Smooth muscle cell (in vitro differentiated cells): Measurements from ENCODE around the gene ATG2A. TPM values are rescaled to one million over a fixed set of nuclear protein-coding genes. Genes with fewer than 3 reads are reported as not detected.

ENCODE experiments used
- DNase-seq: peaks from one replicate; lab custom pipeline; 2025; ENCODE audit not compliant: unreplicated experiment; lab: John Stamatoyannopoulos, UW
- H2AFZ ChIP-seq: fragments of 200-600 bp; sonication (generic); 2 replicates; pipeline ENCODE4 v1.6.0; 2016; ENCODE audit warnings: antibody characterized with exemption, low read depth, mild to moderate bottlenecking
- H3F3A ChIP-seq: fragments of 200-600 bp; sonication (generic); 2 replicates; pipeline ENCODE4 v1.6.0; 2017; ENCODE audit warnings: antibody characterized with exemption, low read depth
- H3K27ac ChIP-seq: fragments of 200-600 bp; sonication (generic); 2 replicates; pipeline ENCODE4 v1.5.1; 2016; ENCODE audit warnings: low read depth, mild to moderate bottlenecking
- H3K27me3 ChIP-seq: fragments of 200-600 bp; sonication (generic); 2 replicates; pipeline ENCODE4 v1.6.1; 2016; ENCODE audit warnings: low read depth, mild to moderate bottlenecking
- H3K36me3 ChIP-seq: fragments of 200-600 bp; sonication (generic); 2 replicates; pipeline ENCODE4 v1.5.1; 2016; ENCODE audit warnings: low read depth
- H3K4me1 ChIP-seq: fragments of 200-600 bp; sonication (generic); 2 replicates; pipeline ENCODE4 v1.5.1; 2016; ENCODE audit warnings: low read depth
- H3K4me2 ChIP-seq: fragments of 200-600 bp; sonication (generic); 2 replicates; pipeline ENCODE4 v1.6.0; 2016; ENCODE audit warnings: mild to moderate bottlenecking
- H3K4me3 ChIP-seq: fragments of 200-600 bp; sonication (generic); 2 replicates; pipeline ENCODE4 v1.5.1; 2016; ENCODE audit warnings: mild to moderate bottlenecking
- H3K79me2 ChIP-seq: fragments of 200-600 bp; sonication (generic); 2 replicates; pipeline ENCODE4 v1.6.0; 2016; ENCODE audit warnings: low read depth, mild to moderate bottlenecking
- H3K9ac ChIP-seq: fragments of 200-600 bp; sonication (generic); 2 replicates; pipeline ENCODE4 v1.6.0; 2016; ENCODE audit warnings: low read depth
- H3K9me3 ChIP-seq: fragments of 200-600 bp; sonication (generic); replicated peaks from 2 replicates; pipeline ENCODE4 v1.5.1; 2016; ENCODE audit warnings: low read depth
- H4K20me1 ChIP-seq: fragments of 200-600 bp; sonication (generic); 2 replicates; pipeline ENCODE4 v1.6.0; 2016; ENCODE audit warnings: low read depth
- WGBS: methylation state at CpG from one replicate; pipeline ENCODE4 v1.1.7; 2016; ENCODE audit warnings: low lambda C conversion rate; 5-methylcytosine and 5-hydroxymethylcytosine counted together
- polyA plus RNA-seq: library from polyadenylated mRNA; unstranded; fragments of >200 nt; fragmentation: Nextera tagmentation; extraction: Ambion mirVana; gene quantifications from 2 replicates; pipeline ENCODE4 v1.2.1, GENCODE V29; 2016
- total RNA-seq: library from RNA; depleted of rRNA; stranded (reverse); fragments of >200 nt; gene quantifications from 2 replicates; pipeline ENCODE4 v1.2.3, GENCODE V29; 2014
- TF ChIP-seq, protein P1 (sequence below): fragments of 200-600 bp; sonication (generic); IDR thresholded peaks from 2 replicates; pipeline ENCODE4 v1.5.1; 2017; ENCODE audit warnings: borderline replicate concordance, mild to moderate bottlenecking, antibody characterized with exemption; ENCODE audit not compliant: insufficient read depth, poor library complexity, severe bottlenecking

The ATG2A gene
- total and polyA plus RNA-seq, 2 experiments from 2014 or later = 4.9 to 6.2 TPM

DNA sequence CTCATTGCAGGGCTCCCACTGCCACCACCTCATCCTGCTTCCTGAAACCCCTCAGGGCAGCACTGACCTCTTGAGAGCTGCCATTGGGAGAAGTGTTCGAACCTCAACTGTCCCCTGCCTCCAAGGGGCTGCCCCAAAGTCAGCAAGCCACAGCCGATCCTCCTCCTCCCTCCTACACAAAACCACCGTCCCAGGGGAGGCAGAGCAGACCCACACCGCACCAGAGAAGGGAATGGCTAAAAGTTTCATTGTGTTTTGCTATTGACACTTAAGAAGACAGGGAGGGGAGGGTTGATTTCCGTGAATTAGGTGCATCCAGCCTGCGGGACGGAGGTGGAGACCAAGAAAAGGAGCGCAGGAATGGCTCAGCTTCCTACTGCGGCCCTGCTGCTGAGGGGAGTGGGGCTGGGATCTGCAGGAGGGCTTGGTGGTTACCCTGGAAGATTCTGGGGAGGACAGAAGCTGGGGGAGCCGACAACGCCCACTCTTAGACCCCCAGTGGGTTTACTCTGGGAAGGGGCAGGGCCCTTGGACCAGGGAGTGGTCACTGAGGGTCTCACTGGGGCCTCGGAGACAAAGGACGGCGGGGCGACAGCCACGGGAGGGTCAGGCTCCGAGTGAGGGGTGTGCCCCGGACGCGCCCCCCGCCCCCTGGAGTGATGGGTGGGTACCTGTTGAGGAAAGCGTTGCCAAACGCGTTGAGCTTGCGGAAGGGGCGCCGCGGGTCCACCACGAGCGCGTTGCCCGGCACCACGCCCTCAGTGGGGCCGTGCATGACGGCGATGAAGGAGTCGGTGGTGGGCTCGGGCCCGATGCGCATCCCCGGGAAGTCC lies 39.4 kb downstream of the ATG2A start:
- DNase-seq = no peak
- no peaks in the 10 kb centered on the region for H3K27me3 ChIP-seq
- no peaks in the 10 kb centered on the region for H3K36me3 ChIP-seq
- H3K9ac ChIP-seq = peak overlapping the region; percentile 85
- H3F3A ChIP-seq = peaks cover 4% of the 10 kb centered on the region
- H3K4me3 ChIP-seq = peak overlapping the region; percentile 83
- H3K4me1 ChIP-seq = peaks cover 16% of the 10 kb centered on the region
- H3K4me2 ChIP-seq = peak overlapping the region; percentile 99
- H4K20me1 ChIP-seq = peaks cover 47% of the 10 kb centered on the region
- H3K27ac ChIP-seq = peak overlapping the region; percentile 70
- TF ChIP-seq, protein P1, sequence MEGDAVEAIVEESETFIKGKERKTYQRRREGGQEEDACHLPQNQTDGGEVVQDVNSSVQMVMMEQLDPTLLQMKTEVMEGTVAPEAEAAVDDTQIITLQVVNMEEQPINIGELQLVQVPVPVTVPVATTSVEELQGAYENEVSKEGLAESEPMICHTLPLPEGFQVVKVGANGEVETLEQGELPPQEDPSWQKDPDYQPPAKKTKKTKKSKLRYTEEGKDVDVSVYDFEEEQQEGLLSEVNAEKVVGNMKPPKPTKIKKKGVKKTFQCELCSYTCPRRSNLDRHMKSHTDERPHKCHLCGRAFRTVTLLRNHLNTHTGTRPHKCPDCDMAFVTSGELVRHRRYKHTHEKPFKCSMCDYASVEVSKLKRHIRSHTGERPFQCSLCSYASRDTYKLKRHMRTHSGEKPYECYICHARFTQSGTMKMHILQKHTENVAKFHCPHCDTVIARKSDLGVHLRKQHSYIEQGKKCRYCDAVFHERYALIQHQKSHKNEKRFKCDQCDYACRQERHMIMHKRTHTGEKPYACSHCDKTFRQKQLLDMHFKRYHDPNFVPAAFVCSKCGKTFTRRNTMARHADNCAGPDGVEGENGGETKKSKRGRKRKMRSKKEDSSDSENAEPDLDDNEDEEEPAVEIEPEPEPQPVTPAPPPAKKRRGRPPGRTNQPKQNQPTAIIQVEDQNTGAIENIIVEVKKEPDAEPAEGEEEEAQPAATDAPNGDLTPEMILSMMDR = no peak
- 1% methylated on average over 40 of the region's 41 CpGs for WGBS
- no peak overlapping the region for H2AFZ ChIP-seq
- no peaks in the 10 kb centered on the region for H3K9me3 ChIP-seq
- peaks cover 54% of the 10 kb centered on the region for H3K79me2 ChIP-seq

DNA sequence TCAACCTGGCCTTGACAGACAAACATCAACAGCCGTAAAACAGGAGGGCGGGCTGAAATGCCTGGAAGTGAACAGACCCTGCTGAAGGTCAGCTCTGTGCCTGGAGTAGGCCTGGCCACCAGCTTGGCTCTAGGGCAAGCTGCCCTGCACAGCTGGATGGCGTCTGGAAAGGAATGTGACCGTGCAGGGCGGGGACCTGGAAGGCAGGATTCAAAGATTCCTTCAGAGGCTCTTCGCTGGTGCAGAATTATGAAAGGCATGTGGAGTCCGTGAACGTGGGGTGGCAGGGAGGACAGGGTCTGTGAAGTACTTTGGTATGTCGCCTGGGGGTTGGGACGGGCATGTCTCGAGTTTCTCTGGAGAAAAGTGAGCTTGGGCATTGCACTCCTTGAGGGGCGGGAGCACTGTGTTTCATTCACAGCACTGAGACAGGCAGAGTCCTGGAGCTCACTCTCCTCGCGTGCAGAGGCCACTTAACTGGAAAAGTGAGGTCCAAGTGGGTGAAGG lies 40.1 kb downstream of the ATG2A start:
- Histone ChIP-seq H3F3A (peaks cover 4% of the 10 kb centered on the region), H3K36me3 (no peaks in the 10 kb centered on the region), H3K4me2 (peak overlapping the region; percentile 99), H3K27ac (peak overlapping the region; percentile 70), H3K9ac (peak overlapping the region; percentile 85), H3K27me3 (no peaks in the 10 kb centered on the region), H4K20me1 (peaks cover 54% of the 10 kb centered on the region), H3K4me1 (peaks cover 16% of the 10 kb centered on the region), H3K4me3 (peak overlapping the region; percentile 83), H3K9me3 (no peaks in the 10 kb centered on the region), H3K79me2 (peaks cover 61% of the 10 kb centered on the region), H2AFZ (no peak overlapping the region)
- DNase-seq = no peak
- WGBS = 10% methylated on average over 14 of the region's 14 CpGs
- TF ChIP-seq, protein P1 = no peak

DNA sequence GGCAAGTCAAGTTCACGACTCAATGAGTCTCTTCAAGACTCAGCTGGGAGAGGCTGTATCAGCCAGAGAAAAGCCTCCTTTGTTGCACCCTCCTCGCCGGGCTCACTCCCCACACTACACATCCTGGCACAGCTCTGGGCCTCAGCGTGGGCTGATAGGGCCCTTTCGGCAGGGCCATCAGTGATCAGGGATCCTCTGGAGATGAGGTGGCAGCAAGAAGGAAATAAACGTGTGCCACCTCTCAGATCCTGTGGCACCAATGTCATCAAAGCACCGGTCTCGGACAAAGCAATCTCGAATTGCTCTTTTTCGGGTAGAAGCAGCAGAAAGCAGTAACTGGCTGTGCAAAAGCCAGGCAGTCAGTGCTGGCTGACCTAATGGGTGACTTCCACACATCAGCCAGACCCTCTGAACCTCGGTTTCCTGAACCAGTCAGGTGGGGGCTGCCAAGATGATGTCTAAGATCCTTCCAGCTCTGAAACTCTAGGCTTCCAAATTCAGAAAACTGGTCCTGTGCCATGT lies 40.7 kb downstream of the ATG2A start:
- WGBS = 72% methylated on average over 11 of the region's 11 CpGs
- Histone ChIP-seq H3K4me2 (peak overlapping the region; percentile 99), H4K20me1 (peaks cover 60% of the 10 kb centered on the region), H3K4me3 (peak overlapping the region; percentile 83), H3K27ac (peak overlapping the region; percentile 70), H3K36me3 (no peaks in the 10 kb centered on the region), H2AFZ (no peak overlapping the region), H3K9ac (peak overlapping the region; percentile 23), H3K9me3 (no peaks in the 10 kb centered on the region), H3K4me1 (peaks cover 16% of the 10 kb centered on the region), H3K79me2 (peaks cover 67% of the 10 kb centered on the region), H3K27me3 (no peaks in the 10 kb centered on the region), H3F3A (peaks cover 4% of the 10 kb centered on the region)
- TF ChIP-seq, protein P1 = no peak
- DNase-seq = no peak
